Measurements from ENCODE around the gene NSG1. TPM values are rescaled to one million over a fixed set of nuclear protein-coding genes. Genes with fewer than 3 reads are reported as not detected.

NSG1 gene
- total RNA-seq, 4 donors from 2014 or later, result 2.2 to 3.5 (median 2.7) TPM; not detected in 1

GRCh38 chr4:4392501-4393183, 5.7 kb downstream of the NSG1 start:
- peaks cover 56% of the 10 kb centered on the region for H3K27me3 ChIP-seq
- DNase-seq, result no peak

GRCh38 chr4:4394644-4395043, 7.7 kb downstream of the NSG1 start:
- no peaks in the 10 kb centered on the region for H3K4me1 ChIP-seq
- intact Hi-C loops (cut with DNase I; ENCODE audit: low total_unique reads) (no loop called here), in situ Hi-C loops (cut with MboI; ENCODE audit: low pct_ligation_motif_present in 1 of 4, low pct_unique_long_range_greater_than_20kb in 1 of 4, low sequenced_read_pairs in 3 of 4) (no loop called here)
- DNase-seq, result no peak
- no peak overlapping the region for H3K4me3 ChIP-seq
- H3K27me3 ChIP-seq, result peaks cover 42% of the 10 kb centered on the region
- no peaks in the 10 kb centered on the region for H3K36me3 ChIP-seq
- no peak overlapping the region for H3K27ac ChIP-seq
- no peak for TF ChIP-seq POLR2A (IDR thresholded peaks at IDR 0.05)
- whole genome bisulfite sequencing, 2 donors (ENCODE audit: low coverage in 1 of 2), result 69% methylated on average over 9 of the region's 9 CpGs; no CpG with 5 or more reads in 1 of the 2 donors
- H3K9me3 ChIP-seq, result no peaks in the 10 kb centered on the region

More at GRCh38 chr4:4392501-4393183, 5.7 kb downstream of the NSG1 start:
- H3K4me3 ChIP-seq, result no peak overlapping the region
- H3K4me1 ChIP-seq, result peaks cover 0 to 8% (median 6%) of the 10 kb centered on the region in 4 donors
- no peaks in the 10 kb centered on the region for H3K36me3 ChIP-seq
- TF ChIP-seq POLR2A (IDR thresholded peaks at IDR 0.05), result no peak
- no peak for TF ChIP-seq POLR2AphosphoS5 (IDR thresholded peaks at IDR 0.05)
- TF ChIP-seq CTCF (IDR thresholded peaks at IDR 0.05), result no peak
- TF ChIP-seq EP300 (IDR thresholded peaks at IDR 0.05; ENCODE audit: low read depth), result no peak
- intact Hi-C loops (cut with DNase I; ENCODE audit: low total_unique reads) (no loop called here), in situ Hi-C loops (cut with MboI; ENCODE audit: low pct_ligation_motif_present in 1 of 4, low pct_unique_long_range_greater_than_20kb in 1 of 4, low sequenced_read_pairs in 3 of 4) (no loop called here)
- no peak overlapping the region for H3K27ac ChIP-seq
- no peaks in the 10 kb centered on the region for H3K9me3 ChIP-seq
- 40 to 76% methylated on average over 1 to 13 of the region's 13 CpGs for WGBS, 2 donors (ENCODE audit: low coverage in 1 of 2)

- WGBS, 2 donors (ENCODE audit: low coverage in 1 of 2), result 40 to 50% methylated on average over 1 to 9 of the region's 9 CpGs
- Histone ChIP-seq H3K4me1 (no peaks in the 10 kb centered on the region), H3K27ac (no peak overlapping the region), H3K9me3 (no peaks in the 10 kb centered on the region), H3K27me3 (peaks cover 37% of the 10 kb centered on the region), H3K36me3 (no peaks in the 10 kb centered on the region), H3K4me3 (no peak overlapping the region)
- TF ChIP-seq POLR2A (IDR thresholded peaks at IDR 0.05) (no peak), POLR2AphosphoS5 (IDR thresholded peaks at IDR 0.05) (no peak), CTCF (IDR thresholded peaks at IDR 0.05) (no peak), EP300 (IDR thresholded peaks at IDR 0.05; ENCODE audit: low read depth) (no peak)
- DNase-seq, result no peak
- intact Hi-C loops (cut with DNase I; ENCODE audit: low total_unique reads) (no loop called here), in situ Hi-C loops (cut with MboI; ENCODE audit: low pct_ligation_motif_present in 1 of 4, low pct_unique_long_range_greater_than_20kb in 1 of 4, low sequenced_read_pairs in 3 of 4) (no loop called here)
These were observed 8.5 kb downstream of the NSG1 start for GRCh38 chr4:4395371-4395770.

GRCh38 chr4:4395849-4396627, 9.1 kb downstream of the NSG1 start:
- WGBS, 2 donors (ENCODE audit: low coverage in 1 of 2), result 31% methylated on average over 26 of the region's 26 CpGs; no CpG with 5 or more reads in 1 of the 2 donors
- H3K4me3 ChIP-seq, result no peak overlapping the region
- no peaks in the 10 kb centered on the region for H3K4me1 ChIP-seq
- intact Hi-C loops (cut with DNase I; ENCODE audit: low total_unique reads) (no loop called here), in situ Hi-C loops (cut with MboI; ENCODE audit: low pct_ligation_motif_present in 1 of 4, low pct_unique_long_range_greater_than_20kb in 1 of 4, low sequenced_read_pairs in 3 of 4) (no loop called here)
- TF ChIP-seq POLR2A (IDR thresholded peaks at IDR 0.05) (no peak), EP300 (IDR thresholded peaks at IDR 0.05; ENCODE audit: low read depth) (no peak), POLR2AphosphoS5 (IDR thresholded peaks at IDR 0.05) (no peak), CTCF (IDR thresholded peaks at IDR 0.05) (no peak)
- no peaks in the 10 kb centered on the region for H3K36me3 ChIP-seq
- H3K27ac ChIP-seq, result no peak overlapping the region
- no peaks in the 10 kb centered on the region for H3K9me3 ChIP-seq
- no peak for DNase-seq
- H3K27me3 ChIP-seq, result peaks cover 31% of the 10 kb centered on the region

All from transverse colon (tissue), 4 donors.